NCI-H2081 treated with DMSO at 0.1 percent for 48 hours (cell line): ENCODE data around the gene FAM181A.
A peak's percentile ranks its signal among the peaks of the same experiment; 100 is the strongest.

Experiments used
- DNase-seq: peaks from one replicate; lab custom pipeline; 2025; lab: John Stamatoyannopoulos, UW

Gene FAM181A

GRCh38 chr14:93903342-93904184, 23.6 kb upstream of the FAM181A start:
- DNase-seq = no peak

GRCh38 chr14:93905623-93906022, 21.5 kb upstream of the FAM181A start:
- no peak for DNase-seq

GRCh38 chr14:93906341-93907329, 20.5 kb upstream of the FAM181A start:
- no peak for DNase-seq

GRCh38 chr14:93909429-93910128, 17.6 kb upstream of the FAM181A start:
- no peak for DNase-seq

- no peak for DNase-seq
Measured at GRCh38 chr14:93911975-93912615, 15.0 kb upstream of the FAM181A start.

- no peak for DNase-seq
Measured at GRCh38 chr14:93912782-93913181, 14.4 kb upstream of the FAM181A start.

GRCh38 chr14:93914278-93914677, 12.9 kb upstream of the FAM181A start:
- DNase-seq = no peak

GRCh38 chr14:93915070-93915705, 12.0 kb upstream of the FAM181A start:
- no peak for DNase-seq

GRCh38 chr14:93915800-93916199, 11.3 kb upstream of the FAM181A start:
- DNase-seq = no peak

- DNase-seq = no peak
Measured at GRCh38 chr14:93916498-93916897, 10.6 kb upstream of the FAM181A start.

- DNase-seq = no peak
Measured at GRCh38 chr14:93917141-93917540, 10.0 kb upstream of the FAM181A start.

GRCh38 chr14:93921001-93921806, 5.9 kb upstream of the FAM181A start:
- DNase-seq = no peak

- DNase-seq = no peak
Measured at GRCh38 chr14:93923626-93924025, 3.5 kb upstream of the FAM181A start.

GRCh38 chr14:93924592-93925355, 2.4 kb upstream of the FAM181A start:
- DNase-seq = no peak

- no peak for DNase-seq
Measured at GRCh38 chr14:93925374-93925895, 1.7 kb upstream of the FAM181A start.

GRCh38 chr14:93926245-93926872, 785 bp upstream of the FAM181A start:
- peak; percentile 62 for DNase-seq

GRCh38 chr14:93927800-93928145, 629 bp downstream of the FAM181A start:
- DNase-seq = no peak

- no peak for DNase-seq
Measured at GRCh38 chr14:93928184-93929047, 1.3 kb downstream of the FAM181A start.
